ENCODE results near the gene LORICRIN.

DNA sequence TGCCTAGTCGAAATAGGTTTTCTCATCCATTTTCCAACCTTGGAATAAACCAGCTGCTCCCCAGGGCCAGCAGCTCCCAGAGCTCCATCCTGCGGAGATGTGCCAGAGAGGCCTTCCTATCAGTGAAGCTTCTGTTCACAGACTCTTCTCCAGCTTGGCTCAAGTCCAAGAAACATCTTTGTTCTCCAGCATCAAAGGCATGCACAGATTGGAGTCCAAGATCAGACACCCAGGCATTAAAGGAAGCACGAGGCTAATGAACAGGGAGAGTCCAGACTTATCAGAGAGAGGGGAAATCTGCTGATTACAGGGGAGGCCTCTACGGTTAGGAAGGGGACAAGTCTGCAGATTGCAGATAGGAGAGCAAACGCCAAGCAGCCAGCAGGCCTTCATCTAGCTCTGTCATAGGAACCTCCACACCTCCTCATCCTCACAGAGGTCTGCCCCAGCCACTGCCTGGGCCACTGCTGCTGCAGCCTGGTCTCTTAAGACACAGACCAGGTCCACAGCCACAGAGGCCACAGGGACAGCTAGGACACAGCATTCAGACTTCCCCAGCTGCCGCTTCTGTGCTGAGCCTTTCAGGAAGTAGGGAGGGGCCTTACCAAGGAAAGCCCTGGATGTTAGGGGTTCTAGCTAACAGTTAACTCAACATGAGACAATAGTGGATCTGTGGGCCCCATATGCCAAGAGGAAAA, 38.7 kb upstream of the LORICRIN start:
- TF ChIP-seq EP300 (IDR thresholded peaks at IDR 0.05) (no peak), POLR2AphosphoS5 (IDR thresholded peaks at IDR 0.05) (no peak), POLR2A (IDR thresholded peaks at IDR 0.05; ENCODE audit: low read depth) (no peak)
- TF ChIP-seq, protein P1, sequence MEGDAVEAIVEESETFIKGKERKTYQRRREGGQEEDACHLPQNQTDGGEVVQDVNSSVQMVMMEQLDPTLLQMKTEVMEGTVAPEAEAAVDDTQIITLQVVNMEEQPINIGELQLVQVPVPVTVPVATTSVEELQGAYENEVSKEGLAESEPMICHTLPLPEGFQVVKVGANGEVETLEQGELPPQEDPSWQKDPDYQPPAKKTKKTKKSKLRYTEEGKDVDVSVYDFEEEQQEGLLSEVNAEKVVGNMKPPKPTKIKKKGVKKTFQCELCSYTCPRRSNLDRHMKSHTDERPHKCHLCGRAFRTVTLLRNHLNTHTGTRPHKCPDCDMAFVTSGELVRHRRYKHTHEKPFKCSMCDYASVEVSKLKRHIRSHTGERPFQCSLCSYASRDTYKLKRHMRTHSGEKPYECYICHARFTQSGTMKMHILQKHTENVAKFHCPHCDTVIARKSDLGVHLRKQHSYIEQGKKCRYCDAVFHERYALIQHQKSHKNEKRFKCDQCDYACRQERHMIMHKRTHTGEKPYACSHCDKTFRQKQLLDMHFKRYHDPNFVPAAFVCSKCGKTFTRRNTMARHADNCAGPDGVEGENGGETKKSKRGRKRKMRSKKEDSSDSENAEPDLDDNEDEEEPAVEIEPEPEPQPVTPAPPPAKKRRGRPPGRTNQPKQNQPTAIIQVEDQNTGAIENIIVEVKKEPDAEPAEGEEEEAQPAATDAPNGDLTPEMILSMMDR (IDR thresholded peaks at IDR 0.05) = no peak
